ENCODE results near the gene MTARC2. TPM values are rescaled to one million over a fixed set of nuclear protein-coding genes. Genes with fewer than 3 reads are reported as not detected.
A peak's percentile ranks its signal among the peaks of the same experiment; 100 is the strongest.
"Not testable (repeated sequence)": the region's sequence is repeated elsewhere in the genome, so short reads cannot be mapped to it uniquely, and the experiment has no call there.

MTARC2 gene
- total RNA-seq, 2 experiments from 2014 or later = not detected

DNA sequence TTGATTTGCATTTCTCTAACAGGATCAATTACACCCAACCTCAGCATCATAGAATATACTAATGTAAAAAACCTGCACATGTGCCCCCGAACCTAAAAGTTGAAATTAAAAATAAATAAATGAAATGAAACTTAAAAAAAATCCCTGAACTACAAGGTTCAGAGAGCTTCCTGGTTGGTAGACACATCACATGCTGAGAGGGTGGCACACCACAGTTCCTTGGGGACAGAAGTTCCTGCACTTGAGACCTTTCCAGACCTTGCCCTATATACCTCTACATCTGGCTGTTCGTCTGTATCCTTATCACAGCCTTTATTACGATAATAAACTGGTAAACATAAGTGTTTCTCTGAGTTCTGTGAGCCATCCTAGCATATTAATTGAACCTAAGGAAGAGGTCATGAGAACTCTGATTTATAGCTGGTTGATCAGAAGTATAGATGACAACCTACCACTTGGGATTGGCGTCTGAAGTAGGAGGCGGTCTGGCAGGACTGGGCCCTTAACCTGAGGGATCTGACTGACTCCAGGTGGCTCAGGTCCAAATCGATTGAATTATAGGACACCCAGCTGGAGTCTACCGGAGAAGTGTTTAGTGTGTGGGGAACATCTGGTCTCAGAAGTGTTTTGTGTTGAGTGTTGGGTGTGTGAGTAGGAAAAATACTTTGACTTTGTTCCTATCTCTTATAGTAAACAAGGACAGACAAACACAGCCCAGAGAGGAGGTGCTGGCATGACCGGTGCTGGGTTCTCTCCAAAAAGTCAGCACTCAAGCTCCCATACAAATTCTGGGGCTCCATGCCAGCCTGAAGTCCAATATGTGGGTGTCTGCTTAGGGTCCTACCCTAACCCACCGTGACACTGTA lies 39.0 kb upstream of the MTARC2 start:
- no peak overlapping the region for H3K4me3 Mint-ChIP-seq
- CTCF ChIA-PET = interaction anchor here (1.4 kb wide), 1 partner anchor 18 kb away, joined by 3 read pairs; no protein-coding TSS in a partner anchor
- H3K27me3 Mint-ChIP-seq (ENCODE audit: low read depth) = no peaks in the 10 kb centered on the region
- H3K9me3 Mint-ChIP-seq = no peaks in the 10 kb centered on the region
- H3K4me1 Mint-ChIP-seq (ENCODE audit: low read depth) = no peaks in the 10 kb centered on the region
- DNase-seq = no peak
- intact Hi-C loops (cut with micrococcal nuclease) = no loop called here
- H3K36me3 Mint-ChIP-seq (ENCODE audit: low read depth) = no peaks in the 10 kb centered on the region
- no peak overlapping the region for H3K27ac Mint-ChIP-seq

DNA sequence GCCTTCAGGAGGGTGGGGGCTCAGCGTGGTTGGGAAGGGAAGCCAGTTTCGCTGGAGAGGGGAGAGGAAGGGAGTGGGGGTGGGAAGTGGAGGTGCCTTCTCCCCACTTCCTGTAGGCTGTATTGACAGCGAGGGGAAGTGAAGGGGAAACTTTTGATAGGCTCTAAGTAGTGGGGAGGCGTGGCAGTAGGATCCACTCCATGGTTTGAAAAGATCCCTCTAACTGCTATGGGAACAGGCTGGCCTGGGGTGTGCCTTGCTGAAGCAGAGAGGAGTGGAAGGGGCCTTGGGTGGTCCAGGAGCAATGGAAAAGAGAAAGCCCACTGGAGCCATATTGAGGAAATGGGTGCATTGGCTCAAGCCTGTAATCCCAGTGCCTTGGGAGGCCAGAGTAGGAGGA lies 37.8 kb upstream of the MTARC2 start:
- intact Hi-C loops (cut with micrococcal nuclease) = no loop called here
- Mint-ChIP-seq H3K36me3 (ENCODE audit: low read depth) (no peaks in the 10 kb centered on the region), H3K9me3 (no peaks in the 10 kb centered on the region), H3K4me3 (no peak overlapping the region), H3K27ac (no peak overlapping the region), H3K27me3 (ENCODE audit: low read depth) (no peaks in the 10 kb centered on the region), H3K4me1 (ENCODE audit: low read depth) (no peaks in the 10 kb centered on the region)
- CTCF ChIA-PET = no interaction called here
- no peak for DNase-seq

DNA sequence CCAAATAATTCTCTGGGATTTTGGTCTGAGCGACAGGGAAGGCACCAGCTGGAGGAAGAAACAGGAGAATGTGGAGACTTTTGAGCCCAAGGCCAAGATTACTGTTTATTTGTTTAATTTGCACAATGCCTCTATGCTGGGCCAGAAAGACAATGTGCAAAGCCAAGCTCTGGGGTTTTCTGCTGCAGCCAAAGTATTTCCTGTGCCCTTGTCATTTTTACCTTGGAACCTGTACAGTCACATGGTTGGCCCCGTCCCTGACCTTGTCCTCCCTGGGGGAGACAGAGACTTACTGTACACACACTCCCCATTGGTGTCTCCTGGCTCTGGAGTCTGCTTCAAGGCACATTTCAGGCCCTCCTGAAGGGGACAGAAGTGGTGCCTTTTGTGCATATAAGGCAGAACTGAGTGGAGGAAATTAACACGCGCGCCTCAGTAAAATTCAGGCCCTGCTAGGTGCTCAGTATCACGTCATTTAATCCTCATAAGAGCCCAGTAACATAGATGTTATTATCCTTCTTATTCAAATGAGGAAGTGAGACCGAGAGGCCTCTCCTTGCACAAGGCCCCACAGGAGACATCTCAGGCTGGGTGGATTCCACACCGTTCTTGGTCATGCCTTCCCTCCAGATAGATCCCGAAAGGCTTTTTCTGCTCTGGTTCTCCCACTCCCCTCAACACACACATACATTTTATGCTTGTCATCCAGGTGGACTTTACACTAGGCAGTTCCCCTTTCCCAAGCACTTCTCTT lies 36.9 kb upstream of the MTARC2 start:
- Mint-ChIP-seq H3K27ac (no peak overlapping the region), H3K9me3 (peaks cover 2% of the 10 kb centered on the region), H3K27me3 (ENCODE audit: low read depth) (no peaks in the 10 kb centered on the region), H3K4me1 (ENCODE audit: low read depth) (no peaks in the 10 kb centered on the region), H3K36me3 (ENCODE audit: low read depth) (no peaks in the 10 kb centered on the region), H3K4me3 (no peak overlapping the region)
- DNase-seq = no peak
- intact Hi-C loops (cut with micrococcal nuclease) = no loop called here
- CTCF ChIA-PET = no interaction called here

DNA sequence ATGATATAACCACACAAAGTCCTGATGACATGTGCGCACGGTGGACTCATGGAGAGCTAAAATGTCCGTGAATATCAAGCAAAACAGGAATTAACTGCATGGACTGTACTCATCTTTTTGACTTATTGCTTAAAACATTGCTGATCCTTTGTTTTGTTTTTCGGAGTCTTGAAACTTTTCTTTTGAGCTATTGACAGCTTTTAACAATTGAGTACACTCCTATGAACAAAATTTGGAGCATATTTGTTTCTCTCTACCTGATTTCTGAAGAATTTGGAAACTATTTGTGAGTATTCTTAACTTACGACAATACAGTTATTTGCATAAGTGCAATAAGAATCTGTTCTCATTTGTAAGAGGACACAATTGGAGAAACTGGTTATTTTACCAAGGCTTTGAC lies 32.1 kb upstream of the MTARC2 start:
- intact Hi-C loops (cut with micrococcal nuclease); CTCF ChIA-PET: not testable (repeated sequence)

DNA sequence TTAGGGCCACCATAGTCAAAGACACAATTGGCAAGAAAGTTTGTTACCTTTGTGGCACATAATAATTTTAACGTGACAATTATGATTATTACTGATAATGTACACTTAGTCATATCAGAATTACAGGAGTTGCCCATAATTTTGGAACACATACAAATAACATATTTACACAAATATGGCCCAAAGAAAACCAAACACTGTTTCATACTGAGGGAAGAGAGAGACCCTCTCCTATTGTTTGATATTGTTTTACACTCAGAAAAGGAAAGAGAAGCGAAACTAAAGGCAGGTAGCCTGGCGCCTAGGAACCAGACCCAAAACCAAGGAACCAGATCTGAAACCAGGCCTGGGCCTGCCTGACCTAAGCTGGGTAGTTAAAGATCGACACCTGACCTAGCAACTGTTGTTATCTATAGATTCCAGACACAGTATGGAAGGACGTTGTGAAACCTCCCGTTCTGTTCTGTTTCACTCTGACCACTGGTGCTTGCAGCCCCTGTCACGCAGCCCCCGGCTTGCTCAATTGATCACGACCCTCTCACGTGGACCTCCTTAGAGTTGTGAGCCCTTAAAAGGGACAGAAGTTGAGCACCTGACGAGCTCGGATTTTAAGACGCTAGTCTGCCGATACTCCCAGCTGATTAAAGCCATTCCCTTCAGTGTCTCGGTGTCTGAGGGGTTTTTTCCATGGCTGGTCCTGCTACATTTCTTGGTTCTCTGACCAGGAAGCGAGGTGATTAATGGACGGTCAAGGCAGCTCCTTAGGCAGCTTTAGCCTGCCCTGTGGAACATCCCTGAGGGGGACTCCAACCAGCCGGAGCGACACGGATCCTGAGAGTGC lies 30.1 kb upstream of the MTARC2 start:
- CTCF ChIA-PET = no interaction called here
- Mint-ChIP-seq H3K27ac (no peak overlapping the region), H3K4me1 (ENCODE audit: low read depth) (no peaks in the 10 kb centered on the region), H3K4me3 (no peak overlapping the region), H3K36me3 (ENCODE audit: low read depth) (no peaks in the 10 kb centered on the region), H3K27me3 (ENCODE audit: low read depth) (peaks cover 8% of the 10 kb centered on the region), H3K9me3 (peaks cover 5% of the 10 kb centered on the region)
- DNase-seq = no peak
- intact Hi-C loops (cut with micrococcal nuclease) = no loop called here

More for the DNA sequence above, 32.1 kb upstream of the MTARC2 start:
- not testable (repeated sequence) for H3K4me3 Mint-ChIP-seq; H3K4me1 Mint-ChIP-seq (ENCODE audit: low read depth); H3K27me3 Mint-ChIP-seq (ENCODE audit: low read depth); DNase-seq; H3K36me3 Mint-ChIP-seq (ENCODE audit: low read depth); H3K9me3 Mint-ChIP-seq; H3K27ac Mint-ChIP-seq

DNA sequence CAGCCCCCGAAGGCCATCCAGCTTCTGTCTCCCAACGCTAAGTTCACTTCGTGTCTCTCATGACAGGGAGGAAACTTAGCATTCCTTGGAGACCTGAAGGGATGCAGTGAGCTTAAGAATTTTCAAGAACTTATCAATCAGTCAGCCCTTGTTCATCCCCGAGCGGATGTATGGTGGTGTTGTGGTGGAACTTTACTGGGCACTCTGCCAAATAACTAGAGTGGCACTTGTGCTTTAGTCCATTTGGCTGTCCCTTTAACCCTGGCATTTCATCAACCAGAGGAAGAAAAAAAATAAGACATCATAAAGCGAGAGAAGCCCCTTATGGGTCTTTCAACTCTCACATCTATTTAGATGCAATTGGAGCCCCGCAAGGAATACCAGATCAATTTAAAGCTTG lies 26.9 kb upstream of the MTARC2 start:
- H3K4me3 Mint-ChIP-seq; H3K27ac Mint-ChIP-seq; intact Hi-C loops (cut with micrococcal nuclease); H3K27me3 Mint-ChIP-seq (ENCODE audit: low read depth); H3K4me1 Mint-ChIP-seq (ENCODE audit: low read depth); H3K36me3 Mint-ChIP-seq (ENCODE audit: low read depth); H3K9me3 Mint-ChIP-seq; DNase-seq: not testable (repeated sequence)
- CTCF ChIA-PET = interaction anchor here (1.6 kb wide), 1 partner anchor 12 kb away, joined by 6 read pairs; no protein-coding TSS in a partner anchor

DNA sequence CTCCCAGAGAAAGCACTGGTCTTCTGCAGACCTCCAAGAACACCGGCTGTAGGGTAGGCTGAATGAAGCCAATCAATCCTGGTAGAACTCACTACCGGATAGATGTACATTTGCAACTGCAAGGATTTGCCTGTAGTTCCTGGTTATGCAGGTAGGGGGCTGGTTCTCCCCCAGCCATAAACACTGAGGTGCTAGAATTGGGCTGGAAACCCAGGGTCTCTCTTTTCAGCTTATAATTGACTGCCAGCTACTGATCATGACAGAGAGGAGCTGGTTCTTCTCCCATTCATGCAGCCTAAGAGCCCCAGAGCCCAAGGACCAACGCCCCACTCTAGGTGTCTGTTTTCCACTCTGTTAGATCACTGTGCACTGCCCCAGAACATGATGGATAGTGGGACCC lies 21.5 kb upstream of the MTARC2 start:
- CTCF ChIA-PET = interaction anchor here (0.6 kb wide), 1 partner anchor 1401 kb away, joined by 5 read pairs; no protein-coding TSS in a partner anchor
- no peaks in the 10 kb centered on the region for H3K27me3 Mint-ChIP-seq (ENCODE audit: low read depth)
- H3K27ac Mint-ChIP-seq = no peak overlapping the region
- DNase-seq = no peak
- no peaks in the 10 kb centered on the region for H3K4me1 Mint-ChIP-seq (ENCODE audit: low read depth)
- no peak overlapping the region for H3K4me3 Mint-ChIP-seq
- intact Hi-C loops (cut with micrococcal nuclease) = no loop called here
- no peaks in the 10 kb centered on the region for H3K9me3 Mint-ChIP-seq
- no peaks in the 10 kb centered on the region for H3K36me3 Mint-ChIP-seq (ENCODE audit: low read depth)

DNA sequence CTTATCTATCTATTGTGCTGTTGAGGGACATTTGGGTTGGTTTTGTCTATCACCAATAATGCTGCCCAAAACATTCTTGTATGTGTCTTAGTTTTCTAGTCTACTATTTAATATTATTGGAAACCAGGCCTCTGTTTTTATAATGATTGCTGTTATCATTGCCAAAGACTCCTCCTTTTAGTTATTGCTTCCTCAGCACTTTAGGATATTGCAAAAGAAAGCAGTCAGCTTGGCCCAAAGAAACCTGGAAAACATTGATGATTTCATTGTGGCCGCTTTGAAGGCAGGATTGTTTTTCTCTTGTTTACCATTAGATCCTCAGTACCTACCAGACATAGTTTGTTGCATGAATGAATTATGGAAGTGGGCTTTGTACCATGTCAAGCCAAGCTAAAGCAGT lies 20.6 kb upstream of the MTARC2 start:
- H3K36me3 Mint-ChIP-seq (ENCODE audit: low read depth) = no peaks in the 10 kb centered on the region
- no peak for DNase-seq
- CTCF ChIA-PET = interaction anchor here (1.1 to 1.2 kb wide), 2 partner anchors 434 to 527 kb away, joined by 3 read pairs; no protein-coding TSS in a partner anchor

DNA sequence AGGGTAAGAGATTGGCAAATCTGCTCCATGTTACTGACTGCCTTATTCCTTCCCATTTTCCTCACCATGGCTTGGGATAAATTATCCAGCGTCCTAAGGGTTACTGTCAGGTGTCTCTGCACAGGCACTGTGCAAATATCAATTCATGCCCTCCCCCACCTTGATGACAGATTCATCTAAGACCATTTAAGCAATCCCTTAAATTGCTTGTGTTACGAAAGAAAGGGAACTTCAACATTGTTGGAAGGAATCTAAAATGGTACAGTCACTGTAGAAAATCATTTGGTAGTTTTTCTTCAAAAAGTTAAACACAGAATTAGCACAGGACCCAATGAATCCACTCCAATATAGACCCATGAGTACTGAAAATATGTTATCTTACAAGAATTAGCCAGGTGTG lies 17.6 kb upstream of the MTARC2 start:
- intact Hi-C loops (cut with micrococcal nuclease) = no loop called here
- CTCF ChIA-PET = interaction anchor here (1.3 kb wide), 1 partner anchor 435 kb away, joined by 4 read pairs; no protein-coding TSS in a partner anchor
- peaks cover 15% of the 10 kb centered on the region for H3K4me1 Mint-ChIP-seq (ENCODE audit: low read depth)
- no peaks in the 10 kb centered on the region for H3K27me3 Mint-ChIP-seq (ENCODE audit: low read depth)
- H3K9me3 Mint-ChIP-seq = no peaks in the 10 kb centered on the region
- DNase-seq = no peak
- H3K4me3 Mint-ChIP-seq = no peak overlapping the region
- H3K27ac Mint-ChIP-seq = no peak overlapping the region
- H3K36me3 Mint-ChIP-seq (ENCODE audit: low read depth) = no peaks in the 10 kb centered on the region

More for the DNA sequence above, 20.6 kb upstream of the MTARC2 start:
- no peak overlapping the region for H3K27ac Mint-ChIP-seq
- H3K27me3 Mint-ChIP-seq (ENCODE audit: low read depth) = no peaks in the 10 kb centered on the region
- peaks cover 8% of the 10 kb centered on the region for H3K4me1 Mint-ChIP-seq (ENCODE audit: low read depth)
- intact Hi-C loops (cut with micrococcal nuclease) = no loop called here
- H3K9me3 Mint-ChIP-seq = no peaks in the 10 kb centered on the region
- no peak overlapping the region for H3K4me3 Mint-ChIP-seq

DNA sequence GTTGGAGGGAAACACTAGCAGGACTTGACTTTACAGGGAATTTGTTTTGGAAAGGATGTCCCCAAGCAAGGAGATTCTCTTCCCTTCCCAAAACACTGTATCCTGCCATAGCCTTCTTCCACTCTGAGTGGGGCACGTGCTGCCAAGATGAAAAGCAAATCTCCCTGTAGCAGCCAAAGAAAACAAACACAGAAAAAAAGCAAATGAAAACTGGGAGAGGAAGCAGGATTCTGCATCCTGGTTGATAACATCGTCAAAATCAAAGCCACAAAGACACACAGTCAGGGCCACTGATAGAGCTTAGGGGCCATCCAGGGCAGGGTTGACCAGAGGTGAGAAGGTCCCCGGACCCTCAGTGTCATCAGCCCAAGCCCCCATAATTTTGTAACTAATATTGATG lies 16.0 kb upstream of the MTARC2 start:
- H3K27me3 Mint-ChIP-seq (ENCODE audit: low read depth) = no peaks in the 10 kb centered on the region
- DNase-seq = no peak
- H3K27ac Mint-ChIP-seq = no peak overlapping the region
- no peaks in the 10 kb centered on the region for H3K9me3 Mint-ChIP-seq
- no peaks in the 10 kb centered on the region for H3K36me3 Mint-ChIP-seq (ENCODE audit: low read depth)
- no peak overlapping the region for H3K4me3 Mint-ChIP-seq
- H3K4me1 Mint-ChIP-seq (ENCODE audit: low read depth) = peaks cover 15% of the 10 kb centered on the region
- intact Hi-C loops (cut with micrococcal nuclease) = loop anchor here (2.0 kb wide), 1 partner anchor 459 kb away; the partner anchor contains the start of gene RAB3GAP2
- CTCF ChIA-PET = no interaction called here

DNA sequence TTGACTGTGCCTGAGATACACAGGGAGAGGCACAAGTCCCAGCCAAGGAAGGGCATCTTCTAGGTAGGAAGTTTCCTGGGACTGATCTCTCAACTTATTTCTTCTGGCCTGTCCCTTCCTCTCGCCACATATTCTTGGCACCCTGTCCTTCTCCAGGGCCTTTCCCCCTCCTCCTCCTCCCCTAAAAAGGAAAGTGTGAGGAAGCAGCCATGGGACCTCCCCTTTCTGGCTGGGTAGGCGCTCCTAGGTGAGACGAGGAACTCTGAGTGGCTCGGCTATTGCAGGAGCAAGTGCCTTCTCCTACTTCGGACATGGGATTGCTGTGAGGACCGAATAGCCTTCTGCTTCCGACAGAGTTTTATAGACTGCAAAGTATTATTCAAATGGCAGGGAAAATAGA lies 15.5 kb upstream of the MTARC2 start:
- peak; percentile 10 for DNase-seq
- Mint-ChIP-seq H3K36me3 (ENCODE audit: low read depth) (no peaks in the 10 kb centered on the region), H3K4me3 (no peak overlapping the region), H3K4me1 (ENCODE audit: low read depth) (peaks cover 15% of the 10 kb centered on the region), H3K27me3 (ENCODE audit: low read depth) (no peaks in the 10 kb centered on the region), H3K27ac (no peak overlapping the region), H3K9me3 (no peaks in the 10 kb centered on the region)
- intact Hi-C loops (cut with micrococcal nuclease) = loop anchor here (1.0 to 2.0 kb wide), 8 partner anchors 42 to 686 kb away; partner anchors contain the start of genes C1orf115, EPRS1 and RAB3GAP2
- CTCF ChIA-PET = interaction anchor here (0.6 to 2.4 kb wide), 22 partner anchors 10 to 545 kb away, joined by 3 to 17 read pairs (median 4); partner anchors contain the start of gene MTARC2

All from activated naive CD4-positive, alpha-beta T cell treated with anti-CD3 and anti-CD28 coated beads for 36 hours (primary cell).